CD14-positive monocyte (primary cell): ENCODE measurements around the gene KLRD1. TPM values are rescaled to one million over a fixed set of nuclear protein-coding genes. Genes with fewer than 3 reads are reported as not detected.

Source experiments
- DNase-seq, 3 donors: peaks; one replicate each; pipeline ENCODE4 v3.0.0-alpha.2; 2011 to 2022
- H2AFZ ChIP-seq: 2 replicates; pipeline ENCODE4 v1.6.0; 2012; ENCODE audit warnings: mild to moderate bottlenecking, low read depth, low read length, inconsistent platforms; ENCODE audit not compliant: insufficient read depth, poor library complexity, severe bottlenecking
- H3K27ac ChIP-seq, 2 donors: 1 replicate in 1 of 2; 2 replicates in 1 of 2; pipeline ENCODE4 v1.5.1; 2012 to 2013; ENCODE audit warnings: low read length in 2 of 2, control low read depth in 1 of 2, inconsistent platforms in 1 of 2, low read depth in 1 of 2, mild to moderate bottlenecking in 1 of 2
- H3K27me3 ChIP-seq, 2 donors: one replicate each; pipeline versions ENCODE4 v1.6.0 to v1.6.1; 2011 to 2013; ENCODE audit warnings: low read length in 2 of 2; ENCODE audit not compliant: control insufficient read depth in 2 of 2, insufficient read depth in 2 of 2
- H3K36me3 ChIP-seq, 2 donors: replicated peaks in 1 of 2; 1 replicate in 1 of 2; 2 replicates in 1 of 2; pipeline versions ENCODE4 v1.5.1 to v1.6.1; 2012 to 2013; ENCODE audit warnings: low read length in 2 of 2, control low read depth in 1 of 2, inconsistent platforms in 1 of 2, mild to moderate bottlenecking in 1 of 2; ENCODE audit not compliant: insufficient read depth in 2 of 2, control insufficient read depth in 1 of 2
- H3K4me1 ChIP-seq, 2 donors: 1 replicate in 1 of 2; 2 replicates in 1 of 2; pipeline versions ENCODE4 v1.5.1 to v1.6.1; 2012 to 2013; ENCODE audit warnings: low read length in 2 of 2, control low read depth in 1 of 2, inconsistent platforms in 1 of 2, mild to moderate bottlenecking in 1 of 2, moderate library complexity in 1 of 2; ENCODE audit not compliant: insufficient read depth in 2 of 2, control insufficient read depth in 1 of 2
- H3K4me2 ChIP-seq: replicated peaks from 2 replicates; pipeline ENCODE3; 2012; ENCODE audit warnings: low read length, moderate library complexity, mild to moderate bottlenecking; ENCODE audit not compliant: poor library complexity, severe bottlenecking; ENCODE audit errors: extremely low read depth
- H3K4me3 ChIP-seq, 3 experiments: fragments of 200-600 bp in 1 of 3; sonication (generic) in 1 of 3; replicated peaks in 1 of 3; 1 replicate in 2 of 3; 2 replicates in 1 of 3; pipeline ENCODE4 v1.5.1; 2011 to 2013; ENCODE audit warnings: low read length in 3 of 3, mild to moderate bottlenecking in 3 of 3, control low read depth in 2 of 3, low read depth in 2 of 3, inconsistent platforms in 1 of 3, moderate library complexity in 1 of 3
- H3K79me2 ChIP-seq: 2 replicates; pipeline ENCODE4 v1.6.0; 2012; ENCODE audit warnings: mild to moderate bottlenecking, control low read depth, inconsistent platforms, low read length, moderate library complexity; ENCODE audit not compliant: insufficient read depth
- H3K9ac ChIP-seq: 2 replicates; pipeline ENCODE4 v1.6.0; 2017; ENCODE audit warnings: low read length, mild to moderate bottlenecking; ENCODE audit not compliant: insufficient read depth, poor library complexity, severe bottlenecking
- H3K9me3 ChIP-seq, 2 donors: replicated peaks in 1 of 2; 1 replicate in 1 of 2; 2 replicates in 1 of 2; pipeline versions ENCODE4 v1.5.1 to v1.6.1; 2012 to 2013; ENCODE audit warnings: low read length in 2 of 2, control low read depth in 1 of 2; ENCODE audit not compliant: control insufficient read depth in 1 of 2, insufficient read depth in 1 of 2
- H4K20me1 ChIP-seq: 2 replicates; pipeline ENCODE4 v1.6.0; 2012; ENCODE audit warnings: mild to moderate bottlenecking, low read length, control low read depth, moderate library complexity; ENCODE audit not compliant: insufficient read depth
- H3K27ac Mint-ChIP-seq, 7 donors: one replicate each; pipeline ENCODE4 v1.8.0; 2020; ENCODE audit warnings: mild to moderate bottlenecking in 7 of 7, mixed read lengths in 7 of 7, moderate library complexity in 6 of 7, inconsistent platforms in 2 of 7
- H3K27me3 Mint-ChIP-seq, 3 donors: one replicate each; pipeline ENCODE4 v1.8.0; 2021 to 2022; ENCODE audit warnings: low read depth in 3 of 3, mild to moderate bottlenecking in 3 of 3, mixed read lengths in 3 of 3, moderate library complexity in 3 of 3, inconsistent platforms in 1 of 3
- H3K36me3 Mint-ChIP-seq, 2 donors: one replicate each; pipeline ENCODE4 v1.8.0; 2020; ENCODE audit warnings: mixed read lengths in 2 of 2, inconsistent platforms in 1 of 2, mild to moderate bottlenecking in 1 of 2
- H3K4me1 Mint-ChIP-seq: one replicate; pipeline ENCODE4 v1.8.0; 2020; ENCODE audit warnings: mild to moderate bottlenecking, mixed read lengths
- H3K4me3 Mint-ChIP-seq, 2 donors: one replicate each; pipeline ENCODE4 v1.8.0; 2020; ENCODE audit warnings: mild to moderate bottlenecking in 2 of 2, mixed read lengths in 2 of 2, moderate library complexity in 1 of 2
- H3K9me3 Mint-ChIP-seq, 7 donors: one replicate each; pipeline ENCODE4 v1.8.0; 2020 to 2022; ENCODE audit warnings: mixed read lengths in 7 of 7, mild to moderate bottlenecking in 6 of 7, moderate library complexity in 6 of 7, inconsistent platforms in 2 of 7
- CTCF ChIP-seq: fragments of 200-600 bp; IDR thresholded peaks from one replicate; pipeline ENCODE4 v1.8.0; 2022; ENCODE audit warnings: antibody characterized with exemption, mild to moderate bottlenecking
- WGBS: methylation state at CpG from one replicate; pipeline ENCODE4 v1.1.5; 2013; ENCODE audit warnings: missing lambda C conversion rate; ENCODE audit not compliant: insufficient coverage; 5-methylcytosine and 5-hydroxymethylcytosine counted together
- intact Hi-C, 2 donors: fragments of 100-400 bp; cut with micrococcal nuclease; formaldehyde crosslinking; loops; one replicate each; pipeline versions ENCODE4 v1.15.0 to v1.15.1; 2023
- polyA plus RNA-seq, 3 donors: library from polyadenylated mRNA; depleted of rRNA in 1 of 3; unstranded in 2 of 3; stranded (reverse) in 1 of 3; fragments of 300-500 nt in 2 of 3; fragments of >200 nt in 1 of 3; fragmentation: Illumina TruSeq in 2 of 3; gene quantifications; 1 replicate in 2 of 3; 2 replicates in 1 of 3; pipeline ENCODE4 v1.2.3, GENCODE V29; 2012 to 2021

Gene KLRD1
- polyA plus RNA-seq, 3 donors, result 0.08 to 0.79 (median 0.51) TPM

DNA sequence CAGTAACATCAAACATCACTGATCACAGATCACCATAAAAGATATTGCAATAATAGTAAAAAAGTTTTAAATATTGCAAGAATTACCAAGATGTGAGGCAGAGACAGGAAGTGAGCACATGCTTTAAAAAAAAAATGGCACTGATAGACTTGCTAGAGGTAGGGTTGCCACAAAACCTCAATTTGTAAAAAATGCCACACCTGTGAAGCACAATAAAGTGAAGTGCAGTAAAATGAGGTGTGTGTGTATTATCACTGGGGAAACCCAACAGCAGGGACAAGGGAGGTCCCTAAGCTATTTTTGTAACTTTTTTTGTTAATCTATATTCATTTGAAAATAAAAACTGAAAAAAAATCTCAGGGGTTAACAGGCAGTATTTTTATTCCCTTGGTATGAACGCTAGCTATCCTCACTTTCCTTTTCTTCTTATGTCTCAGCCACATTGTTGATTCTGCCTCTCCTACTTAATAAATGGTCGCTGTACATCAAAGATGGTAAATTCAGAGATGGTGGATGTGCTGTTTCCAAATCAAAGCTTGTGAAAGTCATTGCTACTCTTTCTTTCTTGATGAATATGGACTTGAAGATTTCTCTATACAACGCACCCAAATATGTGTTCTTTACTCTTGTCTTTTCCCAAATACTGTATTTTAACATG lies 14.0 kb upstream of the KLRD1 start:
- no peak for TF ChIP-seq CTCF
- intact Hi-C loops, result no loop called here

GRCh38 chr12:10301103-10301502 lies 6.6 kb upstream of the KLRD1 start:
- Mint-ChIP-seq H3K27ac (no peak overlapping the region), H3K9me3 (peaks cover 0 to 9% (median 4%) of the 10 kb centered on the region in 7 donors), H3K27me3 (peaks cover 0 to 1% (median 0%) of the 10 kb centered on the region in 3 donors), H3K36me3 (no peaks in the 10 kb centered on the region), H3K4me1 (no peaks in the 10 kb centered on the region), H3K4me3 (no peak overlapping the region)
- Histone ChIP-seq H2AFZ (no peak overlapping the region), H3K27me3 (no peaks in the 10 kb centered on the region), H3K4me1 (no peaks in the 10 kb centered on the region), H4K20me1 (no peaks in the 10 kb centered on the region), H3K9me3 (peaks cover 0 to 4% of the 10 kb centered on the region in 2 donors), H3K79me2 (no peaks in the 10 kb centered on the region), H3K9ac (no peak overlapping the region), H3K36me3 (no peaks in the 10 kb centered on the region), H3K4me2 (no peak overlapping the region), H3K4me3 (no peak overlapping the region), H3K27ac (no peak overlapping the region)
- intact Hi-C loops, result no loop called here
- no peak for DNase-seq
- no peak for TF ChIP-seq CTCF
- WGBS, result 43% methylated on average over 1 of the region's 1 CpG

More for the DNA sequence above, 14.0 kb upstream of the KLRD1 start:
- DNase-seq, result no peak
- Histone ChIP-seq H3K4me1 (no peaks in the 10 kb centered on the region), H2AFZ (no peak overlapping the region), H4K20me1 (no peaks in the 10 kb centered on the region), H3K9ac (no peak overlapping the region), H3K9me3 (no peaks in the 10 kb centered on the region), H3K36me3 (no peaks in the 10 kb centered on the region), H3K4me2 (no peak overlapping the region), H3K27ac (no peak overlapping the region), H3K4me3 (no peak overlapping the region), H3K79me2 (no peaks in the 10 kb centered on the region), H3K27me3 (no peaks in the 10 kb centered on the region)
- Mint-ChIP-seq H3K27me3 (peaks cover 0 to 2% (median 0%) of the 10 kb centered on the region in 3 donors), H3K4me3 (no peak overlapping the region), H3K27ac (no peak overlapping the region), H3K9me3 (no peaks in the 10 kb centered on the region), H3K36me3 (no peaks in the 10 kb centered on the region), H3K4me1 (peaks cover 5% of the 10 kb centered on the region)
- WGBS, result no CpG with 5 or more reads among the region's 3 CpGs
